ENCODE results near the gene NACC2.

DNA sequence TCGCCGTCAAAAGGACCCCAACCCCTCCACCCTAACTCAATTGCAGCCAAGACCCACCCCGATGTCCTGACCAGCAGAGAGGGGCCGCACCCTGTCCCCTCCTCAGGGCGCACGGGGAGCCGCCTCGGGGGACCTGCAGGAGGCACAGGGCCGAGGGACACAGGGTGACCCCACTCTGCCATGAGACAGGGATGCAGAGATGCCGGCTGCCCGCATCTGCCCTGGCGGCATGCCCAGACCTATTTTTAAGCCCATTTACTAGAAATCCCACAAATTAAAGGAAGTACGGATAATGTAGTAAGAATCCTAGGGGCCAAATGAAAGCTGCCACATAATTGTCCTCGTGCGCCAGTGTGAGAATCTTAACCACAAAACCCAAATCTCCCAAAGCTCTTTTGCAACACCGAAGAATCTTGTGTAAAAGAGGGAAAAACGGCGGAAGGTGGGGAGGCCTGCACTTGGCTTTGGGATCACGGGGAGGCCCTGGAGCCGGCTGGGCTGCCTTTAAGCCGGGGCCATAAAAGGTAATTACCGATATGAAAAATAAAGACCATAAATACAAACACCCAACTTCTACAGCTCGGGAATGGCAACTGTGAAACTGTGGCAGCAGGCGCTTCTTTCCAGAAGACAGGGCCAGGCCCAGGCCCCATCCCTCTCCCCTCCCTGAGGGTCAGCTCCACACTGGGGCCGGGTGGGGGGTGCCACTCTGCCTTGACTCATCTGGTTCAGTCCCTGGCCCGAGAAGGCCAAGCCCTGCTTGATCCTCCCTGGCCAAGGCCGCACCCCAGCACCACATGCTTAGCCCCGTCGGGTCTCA lies 35.0 kb downstream of the NACC2 start:
- TF ChIP-seq, protein P1, sequence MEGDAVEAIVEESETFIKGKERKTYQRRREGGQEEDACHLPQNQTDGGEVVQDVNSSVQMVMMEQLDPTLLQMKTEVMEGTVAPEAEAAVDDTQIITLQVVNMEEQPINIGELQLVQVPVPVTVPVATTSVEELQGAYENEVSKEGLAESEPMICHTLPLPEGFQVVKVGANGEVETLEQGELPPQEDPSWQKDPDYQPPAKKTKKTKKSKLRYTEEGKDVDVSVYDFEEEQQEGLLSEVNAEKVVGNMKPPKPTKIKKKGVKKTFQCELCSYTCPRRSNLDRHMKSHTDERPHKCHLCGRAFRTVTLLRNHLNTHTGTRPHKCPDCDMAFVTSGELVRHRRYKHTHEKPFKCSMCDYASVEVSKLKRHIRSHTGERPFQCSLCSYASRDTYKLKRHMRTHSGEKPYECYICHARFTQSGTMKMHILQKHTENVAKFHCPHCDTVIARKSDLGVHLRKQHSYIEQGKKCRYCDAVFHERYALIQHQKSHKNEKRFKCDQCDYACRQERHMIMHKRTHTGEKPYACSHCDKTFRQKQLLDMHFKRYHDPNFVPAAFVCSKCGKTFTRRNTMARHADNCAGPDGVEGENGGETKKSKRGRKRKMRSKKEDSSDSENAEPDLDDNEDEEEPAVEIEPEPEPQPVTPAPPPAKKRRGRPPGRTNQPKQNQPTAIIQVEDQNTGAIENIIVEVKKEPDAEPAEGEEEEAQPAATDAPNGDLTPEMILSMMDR (IDR thresholded peaks at IDR 0.05; ENCODE audit: low read depth, low read length) = no peak
- no peak for TF ChIP-seq EZH2phosphoT487 (IDR thresholded peaks at IDR 0.05; ENCODE audit: low read depth)

Data from OCI-LY3 (cell line).